Right cardiac atrium (tissue), 5 donors: ENCODE data around the gene TACR1. TPM values are rescaled to one million over a fixed set of nuclear protein-coding genes. Genes with fewer than 3 reads are reported as not detected.

Source experiments
- ATAC-seq, 2 donors: fragments of 200-7000 bp; cut with Tn5 transposase; one replicate each; pipeline versions ENCODE4 v1.8.0 to v1.9.1; 2020; ENCODE audit warnings: moderate library complexity in 2 of 2, mild to moderate bottlenecking in 1 of 2
- DNase-seq, 3 donors: peaks; one replicate each; pipeline ENCODE4 v3.0.0-alpha.2; 2020
- H3K27ac ChIP-seq: one replicate; pipeline ENCODE4 v1.5.1; 2013; ENCODE audit warnings: mild to moderate bottlenecking, low read length, control low read depth, moderate library complexity
- H3K27me3 ChIP-seq: one replicate; pipeline ENCODE4 v1.6.1; 2013; ENCODE audit not compliant: control insufficient read depth, insufficient read depth
- H3K4me1 ChIP-seq: one replicate; pipeline ENCODE4 v1.6.1; 2013; ENCODE audit warnings: low read length; ENCODE audit not compliant: control insufficient read depth, insufficient read depth
- H3K4me3 ChIP-seq: one replicate; pipeline ENCODE4 v1.5.1; 2013; ENCODE audit warnings: low read length, control low read depth
- H3K9me3 ChIP-seq: one replicate; pipeline ENCODE4 v1.6.1; 2013; ENCODE audit warnings: low read length; ENCODE audit not compliant: control insufficient read depth
- WGBS: extraction: QIAGEN DNeasy Blood & Tissue Kit; methylation state at CpG from one replicate; pipeline ENCODE4 v1.1.7; 2013; 5-methylcytosine and 5-hydroxymethylcytosine counted together
- intact Hi-C, 4 donors: fragments of 100-400 bp; cut with DNase I; formaldehyde crosslinking; loops; one replicate each; pipeline versions ENCODE4 v1.11.0 to v1.14.0; 2022 to 2023
- polyA plus RNA-seq: library from polyadenylated mRNA; stranded (reverse); fragments of 200-250 nt; gene quantifications from one replicate; pipeline ENCODE4 v1.2.3, GENCODE V29; 2013
- total RNA-seq, 4 donors: library from RNA; stranded (reverse); fragmentation: NEBNext Ultra II Directional; extraction: Animal tissue kit (Norgen Biotek cat#: 25700); gene quantifications; one replicate each; pipeline ENCODE4 v1.2.1, GENCODE V29; 2021
- donor health status: healthy with polysubstance abuse.
- donor health status: DM: no; HTN: yes; CAD: no.
- donor health status: DM: no; HTN: no; CAD: no.
- donor health status: DM: no; HTN: yes; CAD: no; lungs with severe emphysema.
- donor health status: DM: yes; HTN: yes; CAD: no.

TACR1 gene
- total and polyA plus RNA-seq, 5 donors = 0.07 to 0.21 (median 0.11) TPM; not detected in 2

- Histone ChIP-seq H3K4me3 (no peak overlapping the region), H3K9me3 (no peaks in the 10 kb centered on the region), H3K4me1 (no peaks in the 10 kb centered on the region), H3K27me3 (no peaks in the 10 kb centered on the region), H3K27ac (no peak overlapping the region)
- WGBS = 94% methylated on average over 3 of the region's 3 CpGs
- no peak for DNase-seq
- ATAC-seq = no peak
- intact Hi-C loops = no loop called here
These were observed 168.9 kb downstream of the TACR1 start for GRCh38 chr2:75030218-75031009.

- no peak overlapping the region for H3K27ac ChIP-seq
- ATAC-seq (no peak), DNase-seq (no peak)
- H3K27me3 ChIP-seq = no peaks in the 10 kb centered on the region
- no peaks in the 10 kb centered on the region for H3K4me1 ChIP-seq
- H3K4me3 ChIP-seq = no peak overlapping the region
- no peaks in the 10 kb centered on the region for H3K9me3 ChIP-seq
- intact Hi-C loops = no loop called here
- 98% methylated on average over 2 of the region's 2 CpGs for WGBS
These were observed 171.4 kb downstream of the TACR1 start for GRCh38 chr2:75027886-75028285.

- 93% methylated on average over 2 of the region's 2 CpGs for WGBS
- no peak overlapping the region for H3K27ac ChIP-seq
- H3K4me1 ChIP-seq = no peaks in the 10 kb centered on the region
- no peaks in the 10 kb centered on the region for H3K9me3 ChIP-seq
- no peaks in the 10 kb centered on the region for H3K27me3 ChIP-seq
- ATAC-seq = no peak
- DNase-seq = no peak
- intact Hi-C loops = no loop called here
- no peak overlapping the region for H3K4me3 ChIP-seq
These were observed 173.5 kb downstream of the TACR1 start for GRCh38 chr2:75025633-75026380.

- H3K9me3 ChIP-seq = no peaks in the 10 kb centered on the region
- intact Hi-C loops = no loop called here
- DNase-seq (no peak), ATAC-seq (no peak)
- no peak overlapping the region for H3K4me3 ChIP-seq
- no peaks in the 10 kb centered on the region for H3K4me1 ChIP-seq
- H3K27ac ChIP-seq = no peak overlapping the region
- no peaks in the 10 kb centered on the region for H3K27me3 ChIP-seq
These were observed 174.1 kb downstream of the TACR1 start for GRCh38 chr2:75025216-75025615.

DNA sequence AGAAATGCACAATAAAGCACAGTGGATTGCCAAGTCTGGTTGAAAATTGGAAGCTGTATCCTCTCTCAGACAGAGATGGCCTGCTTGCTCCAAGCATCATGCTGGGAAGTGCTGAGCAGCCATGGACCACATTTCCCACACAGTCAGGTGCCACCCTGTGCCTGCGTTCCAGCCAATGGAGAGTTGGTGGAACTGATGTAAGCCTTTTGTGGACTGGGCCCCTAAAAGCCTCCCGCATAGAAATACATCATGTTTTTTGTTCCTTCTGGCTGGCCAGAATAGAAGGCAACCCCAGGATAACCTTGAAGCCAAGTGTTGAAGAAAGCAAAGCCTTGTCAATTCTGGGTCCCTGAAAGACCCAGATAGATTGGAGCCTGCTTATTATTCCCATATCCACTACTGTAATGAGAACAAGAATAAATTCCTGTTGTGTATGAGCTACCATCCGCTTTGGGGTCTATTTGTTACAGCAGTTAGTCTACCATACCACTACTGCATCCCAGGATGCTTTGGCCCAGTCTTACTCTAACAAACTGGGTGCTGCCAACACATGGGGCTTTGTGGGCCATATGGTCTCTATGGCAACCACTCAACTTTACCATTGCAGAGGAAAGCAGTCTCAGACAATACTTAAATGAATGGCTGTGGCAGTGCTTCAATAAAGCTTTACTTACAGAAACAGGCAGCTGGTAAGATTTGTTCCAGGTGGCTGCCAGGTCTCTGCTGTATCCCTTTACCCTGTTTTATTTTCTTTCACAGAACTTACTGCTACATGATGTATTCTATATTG lies 175.5 kb downstream of the TACR1 start:
- DNase-seq = no peak
- Histone ChIP-seq H3K4me3 (no peak overlapping the region), H3K27me3 (no peaks in the 10 kb centered on the region), H3K27ac (no peak overlapping the region), H3K9me3 (no peaks in the 10 kb centered on the region), H3K4me1 (no peaks in the 10 kb centered on the region)
- no peak for ATAC-seq
- 95% methylated on average over 3 of the region's 3 CpGs for WGBS
- intact Hi-C loops = no loop called here

- Histone ChIP-seq H3K4me1 (no peaks in the 10 kb centered on the region), H3K9me3 (no peaks in the 10 kb centered on the region), H3K27ac (no peak overlapping the region), H3K4me3 (no peak overlapping the region), H3K27me3 (no peaks in the 10 kb centered on the region)
- ATAC-seq (no peak), DNase-seq (no peak)
- WGBS = 66% methylated on average over 1 of the region's 1 CpG
- intact Hi-C loops = no loop called here
These were observed 176.8 kb downstream of the TACR1 start for GRCh38 chr2:75022516-75022915.

DNA sequence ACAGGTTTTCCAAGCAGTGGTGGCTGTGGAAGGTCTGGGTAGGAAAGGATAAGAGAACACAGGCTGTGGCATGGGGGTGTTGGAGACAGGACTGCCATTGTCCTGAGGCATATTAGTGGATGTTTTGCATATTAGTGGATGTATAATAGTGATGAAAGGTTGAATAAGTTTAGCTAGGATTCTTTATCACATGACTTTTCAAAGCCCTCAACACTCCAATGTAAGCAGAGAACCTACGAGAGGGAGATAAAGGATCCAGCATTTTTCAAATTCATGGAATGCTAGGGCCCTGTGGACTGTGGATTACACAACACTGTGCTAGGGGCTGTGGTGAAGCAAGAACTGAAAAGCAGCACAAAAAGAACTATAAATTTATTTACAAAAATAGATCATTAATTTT lies 177.6 kb downstream of the TACR1 start:
- Histone ChIP-seq H3K27me3 (no peaks in the 10 kb centered on the region), H3K9me3 (no peaks in the 10 kb centered on the region), H3K4me3 (no peak overlapping the region), H3K27ac (no peak overlapping the region), H3K4me1 (no peaks in the 10 kb centered on the region)
- DNase-seq = no peak
- WGBS = 49% methylated on average over 1 of the region's 1 CpG
- peak; percentile 72 to 81 for ATAC-seq
- intact Hi-C loops = no loop called here

- no peaks in the 10 kb centered on the region for H3K9me3 ChIP-seq
- ATAC-seq (no peak), DNase-seq (no peak)
- intact Hi-C loops = no loop called here
- H3K4me1 ChIP-seq = no peaks in the 10 kb centered on the region
- H3K27ac ChIP-seq = no peak overlapping the region
- 95% methylated on average over 11 of the region's 11 CpGs for WGBS
- H3K27me3 ChIP-seq = no peaks in the 10 kb centered on the region
- no peak overlapping the region for H3K4me3 ChIP-seq
These were observed 178.8 kb downstream of the TACR1 start for GRCh38 chr2:75020476-75020875.

DNA sequence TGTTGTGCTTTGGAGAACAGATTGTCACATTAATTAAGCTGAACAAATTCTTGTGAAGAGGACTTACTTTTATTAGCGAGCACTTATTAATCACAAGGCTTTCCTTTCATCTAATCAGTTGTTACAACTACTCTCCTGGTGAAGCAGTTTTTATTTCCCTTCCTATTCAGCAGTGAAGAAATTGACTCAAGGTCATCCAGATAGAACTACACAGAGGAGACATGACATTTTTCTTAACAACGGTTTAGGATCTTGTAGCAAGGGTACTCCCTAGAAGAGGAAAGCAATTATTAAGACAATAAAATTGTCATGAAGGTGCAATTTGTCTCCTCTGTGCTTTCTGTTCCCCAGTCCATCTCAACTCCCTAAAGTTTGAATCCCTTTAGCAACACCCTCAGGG lies 179.5 kb downstream of the TACR1 start:
- no peaks in the 10 kb centered on the region for H3K9me3 ChIP-seq
- 61% methylated on average over 2 of the region's 2 CpGs for WGBS
- intact Hi-C loops = no loop called here
- no peak for DNase-seq
- H3K4me3 ChIP-seq = no peak overlapping the region
- no peak overlapping the region for H3K27ac ChIP-seq
- H3K27me3 ChIP-seq = no peaks in the 10 kb centered on the region
- no peak for ATAC-seq
- H3K4me1 ChIP-seq = no peaks in the 10 kb centered on the region

DNA sequence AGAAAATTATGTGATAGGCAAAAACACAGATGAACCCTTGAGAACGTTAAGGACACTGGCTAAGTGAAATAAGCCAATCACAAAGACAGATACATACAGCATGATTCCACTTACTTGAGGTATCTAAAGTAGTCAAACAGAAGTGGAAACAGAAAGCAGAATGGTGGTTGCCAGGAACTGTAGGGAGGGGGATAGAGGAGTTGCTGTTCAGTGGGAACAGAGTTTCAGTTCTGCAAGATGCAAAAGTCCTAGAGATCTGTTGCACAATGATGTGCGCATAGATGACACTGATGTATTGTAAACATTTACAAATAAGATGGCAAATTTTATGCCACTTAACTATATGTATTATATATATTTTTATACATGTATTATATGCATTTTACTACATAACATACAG lies 181.2 kb downstream of the TACR1 start:
- no peak for DNase-seq
- no peak overlapping the region for H3K4me3 ChIP-seq
- H3K4me1 ChIP-seq = no peaks in the 10 kb centered on the region
- H3K27ac ChIP-seq = no peak overlapping the region
- 84% methylated on average over 2 of the region's 2 CpGs for WGBS
- no peaks in the 10 kb centered on the region for H3K9me3 ChIP-seq
- intact Hi-C loops = no loop called here
- ATAC-seq = peak in 1 of 2 donors; percentile 29
- H3K27me3 ChIP-seq = no peaks in the 10 kb centered on the region

- Histone ChIP-seq H3K4me3 (no peak overlapping the region), H3K9me3 (no peaks in the 10 kb centered on the region), H3K27ac (no peak overlapping the region), H3K4me1 (no peaks in the 10 kb centered on the region), H3K27me3 (no peaks in the 10 kb centered on the region)
- ATAC-seq (no peak), DNase-seq (no peak)
- intact Hi-C loops = no loop called here
- WGBS = 92% methylated on average over 8 of the region's 8 CpGs
These were observed 187.2 kb downstream of the TACR1 start for GRCh38 chr2:75012080-75012479.
